ENCODE data around the gene KRT13.
"Not testable (repeated sequence)": the region's sequence is repeated elsewhere in the genome, so short reads cannot be mapped to it uniquely, and the experiment has no call there.

KRT13 gene

DNA sequence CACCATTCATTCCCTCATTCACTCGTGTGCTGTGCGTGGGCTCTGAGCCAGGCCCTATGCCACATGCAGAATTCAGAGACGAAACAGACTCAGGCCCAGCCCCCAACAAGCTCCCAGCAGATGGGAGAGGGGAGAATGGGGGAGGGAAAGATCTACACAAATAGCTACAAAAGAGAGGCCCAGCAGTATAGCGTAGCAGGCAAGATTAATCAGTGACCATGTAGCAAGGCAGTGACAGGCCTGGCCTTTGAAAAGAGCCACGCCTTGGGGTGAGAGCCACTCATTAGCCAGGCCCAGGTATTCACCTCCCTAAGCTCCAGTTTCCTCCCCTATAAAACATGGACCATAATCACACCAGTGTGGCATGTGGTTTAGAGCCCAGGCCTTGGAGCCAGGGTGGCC lies 39.1 kb upstream of the KRT13 start:
- no peaks in the 10 kb centered on the region for H3K79me2 ChIP-seq (ENCODE audit: insufficient read depth, low read length)
- H3K9me2 ChIP-seq (ENCODE audit: low read depth, low read length), result no peaks in the 10 kb centered on the region
- H2AFZ ChIP-seq (ENCODE audit: low read length), result no peak overlapping the region
- TF ChIP-seq EZH2 (IDR thresholded peaks at IDR 0.05; ENCODE audit: borderline replicate concordance, low read length), result no peak
- TF ChIP-seq, protein P1, sequence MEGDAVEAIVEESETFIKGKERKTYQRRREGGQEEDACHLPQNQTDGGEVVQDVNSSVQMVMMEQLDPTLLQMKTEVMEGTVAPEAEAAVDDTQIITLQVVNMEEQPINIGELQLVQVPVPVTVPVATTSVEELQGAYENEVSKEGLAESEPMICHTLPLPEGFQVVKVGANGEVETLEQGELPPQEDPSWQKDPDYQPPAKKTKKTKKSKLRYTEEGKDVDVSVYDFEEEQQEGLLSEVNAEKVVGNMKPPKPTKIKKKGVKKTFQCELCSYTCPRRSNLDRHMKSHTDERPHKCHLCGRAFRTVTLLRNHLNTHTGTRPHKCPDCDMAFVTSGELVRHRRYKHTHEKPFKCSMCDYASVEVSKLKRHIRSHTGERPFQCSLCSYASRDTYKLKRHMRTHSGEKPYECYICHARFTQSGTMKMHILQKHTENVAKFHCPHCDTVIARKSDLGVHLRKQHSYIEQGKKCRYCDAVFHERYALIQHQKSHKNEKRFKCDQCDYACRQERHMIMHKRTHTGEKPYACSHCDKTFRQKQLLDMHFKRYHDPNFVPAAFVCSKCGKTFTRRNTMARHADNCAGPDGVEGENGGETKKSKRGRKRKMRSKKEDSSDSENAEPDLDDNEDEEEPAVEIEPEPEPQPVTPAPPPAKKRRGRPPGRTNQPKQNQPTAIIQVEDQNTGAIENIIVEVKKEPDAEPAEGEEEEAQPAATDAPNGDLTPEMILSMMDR (IDR thresholded peaks at IDR 0.05; ENCODE audit: low read length), result no peak
- no peaks in the 10 kb centered on the region for H3K36me3 ChIP-seq (ENCODE audit: insufficient read depth, low read length)
- H3K9me3 ChIP-seq (ENCODE audit: low read length), result no peaks in the 10 kb centered on the region
- H3K27ac ChIP-seq (ENCODE audit: low read depth, low read length, poor library complexity, severe bottlenecking), result no peak overlapping the region
- H3K4me1 ChIP-seq (ENCODE audit: insufficient read depth, low read length, severe bottlenecking), result no peaks in the 10 kb centered on the region
- H3K27me3 ChIP-seq (ENCODE audit: insufficient read depth, low read length), result 0 out of 2 replicates have a peak, but pooled peaks cover 6% of the 10 kb centered on the region
- H3K4me2 ChIP-seq (ENCODE audit: low read length), result no peak overlapping the region
- no peak overlapping the region for H3K9ac ChIP-seq (ENCODE audit: low read length)
- no peaks in the 10 kb centered on the region for H3F3A ChIP-seq (ENCODE audit: insufficient read depth, low read length)
- H3K4me3 ChIP-seq (ENCODE audit: low read depth, low read length, poor library complexity, severe bottlenecking), result no peak overlapping the region
- no peaks in the 10 kb centered on the region for H4K20me1 ChIP-seq (ENCODE audit: insufficient read depth, low read length)

DNA sequence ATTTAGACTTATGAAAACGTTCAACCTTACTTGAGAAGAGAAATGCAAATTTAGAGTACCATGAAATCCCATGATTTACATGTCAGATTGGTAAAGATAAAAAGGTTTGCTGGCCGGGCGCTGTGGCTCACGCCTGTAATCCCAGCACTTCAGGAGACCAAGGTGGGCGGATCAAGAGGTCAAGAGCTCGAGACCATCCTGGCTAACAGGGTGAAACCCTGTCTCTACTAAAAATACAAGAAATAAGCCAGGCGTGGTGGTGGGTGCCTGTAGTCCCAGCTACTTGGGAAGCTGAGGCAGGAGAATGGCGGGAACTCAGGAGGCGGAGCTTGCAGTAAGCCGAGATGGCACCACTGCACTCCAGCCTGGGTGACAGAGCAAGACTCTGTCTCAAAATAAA lies 37.4 kb upstream of the KRT13 start:
- not testable (repeated sequence) for H3K9me3 ChIP-seq (ENCODE audit: low read length); H3K4me1 ChIP-seq (ENCODE audit: insufficient read depth, low read length, severe bottlenecking); H4K20me1 ChIP-seq (ENCODE audit: insufficient read depth, low read length); H3K4me2 ChIP-seq (ENCODE audit: low read length); H3K9ac ChIP-seq (ENCODE audit: low read length); H2AFZ ChIP-seq (ENCODE audit: low read length); H3F3A ChIP-seq (ENCODE audit: insufficient read depth, low read length); H3K79me2 ChIP-seq (ENCODE audit: insufficient read depth, low read length); H3K27me3 ChIP-seq (ENCODE audit: insufficient read depth, low read length); H3K36me3 ChIP-seq (ENCODE audit: insufficient read depth, low read length); H3K27ac ChIP-seq (ENCODE audit: low read depth, low read length, poor library complexity, severe bottlenecking); H3K4me3 ChIP-seq (ENCODE audit: low read depth, low read length, poor library complexity, severe bottlenecking); H3K9me2 ChIP-seq (ENCODE audit: low read depth, low read length)

DNA sequence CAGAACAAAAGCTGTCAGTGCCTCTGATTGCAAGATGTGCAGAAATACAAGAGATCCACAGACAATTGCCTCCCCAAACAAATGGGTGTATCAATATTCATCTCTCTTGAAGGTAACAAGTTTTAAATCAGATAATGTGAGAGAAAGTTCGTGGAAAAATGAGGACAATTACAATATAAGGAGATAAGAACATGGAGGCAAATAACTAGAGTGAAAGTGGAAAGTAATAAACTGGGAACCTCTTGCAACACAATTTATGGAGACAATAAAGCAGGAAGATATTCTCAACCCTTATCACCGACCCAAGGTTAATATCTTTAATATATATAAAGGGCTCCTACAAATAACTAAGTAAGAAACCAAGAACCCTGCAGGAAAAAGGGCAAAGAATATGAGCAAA lies 36.9 kb upstream of the KRT13 start:
- Histone ChIP-seq H3K27ac (ENCODE audit: low read depth, low read length, poor library complexity, severe bottlenecking) (no peak overlapping the region), H3K9me2 (ENCODE audit: low read depth, low read length) (no peaks in the 10 kb centered on the region), H3F3A (ENCODE audit: insufficient read depth, low read length) (no peaks in the 10 kb centered on the region), H3K9ac (ENCODE audit: low read length) (no peak overlapping the region), H3K4me3 (ENCODE audit: low read depth, low read length, poor library complexity, severe bottlenecking) (no peak overlapping the region), H3K4me1 (ENCODE audit: insufficient read depth, low read length, severe bottlenecking) (no peaks in the 10 kb centered on the region), H3K36me3 (ENCODE audit: insufficient read depth, low read length) (no peaks in the 10 kb centered on the region), H3K4me2 (ENCODE audit: low read length) (no peak overlapping the region), H3K79me2 (ENCODE audit: insufficient read depth, low read length) (no peaks in the 10 kb centered on the region), H3K9me3 (ENCODE audit: low read length) (no peaks in the 10 kb centered on the region), H4K20me1 (ENCODE audit: insufficient read depth, low read length) (no peaks in the 10 kb centered on the region), H2AFZ (ENCODE audit: low read length) (no peak overlapping the region), H3K27me3 (ENCODE audit: insufficient read depth, low read length) (peaks cover under 1% of the 10 kb centered on the region; the same call in 1 of the 2 replicates)
- no peak for TF ChIP-seq EZH2 (IDR thresholded peaks at IDR 0.05; ENCODE audit: borderline replicate concordance, low read length)
- TF ChIP-seq, protein P1 (IDR thresholded peaks at IDR 0.05; ENCODE audit: low read length), result no peak

DNA sequence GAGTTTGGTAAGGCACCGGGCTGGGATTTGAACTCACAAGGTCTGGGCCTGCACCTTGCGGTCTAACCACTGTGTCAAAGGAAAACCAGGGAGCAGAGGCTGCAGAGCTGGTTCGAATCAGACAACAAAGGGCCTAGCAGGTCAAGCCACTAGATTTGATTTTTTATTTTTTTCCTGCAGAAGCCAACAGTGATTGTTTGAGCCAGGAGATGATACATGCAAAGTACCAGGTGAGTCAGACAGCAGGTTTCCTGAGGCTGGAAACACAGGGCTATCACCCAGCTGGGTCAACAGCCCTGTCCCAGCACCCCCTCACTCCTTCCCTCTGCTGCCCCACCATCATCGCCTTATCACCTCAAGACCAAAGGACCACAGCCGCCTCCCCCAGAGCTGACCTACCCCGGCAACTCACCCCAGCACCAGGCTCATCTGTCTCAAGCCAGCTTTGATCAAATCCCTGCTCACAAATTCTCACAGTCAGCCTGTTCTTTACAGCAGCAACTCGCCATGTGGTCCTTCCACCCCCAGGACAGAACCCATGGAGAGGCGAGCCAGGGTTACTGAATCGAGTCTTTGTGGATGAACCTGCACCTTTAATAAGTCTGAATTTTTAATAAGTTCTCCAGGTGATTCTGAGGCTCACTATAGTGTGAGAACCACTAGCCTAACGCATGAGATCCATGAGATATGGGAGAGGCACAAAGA lies 35.7 kb upstream of the KRT13 start:
- H3K9me2 ChIP-seq (ENCODE audit: low read depth, low read length), result no peaks in the 10 kb centered on the region
- no peak overlapping the region for H3K4me2 ChIP-seq (ENCODE audit: low read length)
- H3K9ac ChIP-seq (ENCODE audit: low read length), result no peak overlapping the region
- H4K20me1 ChIP-seq (ENCODE audit: insufficient read depth, low read length), result no peaks in the 10 kb centered on the region
- no peak overlapping the region for H2AFZ ChIP-seq (ENCODE audit: low read length)
- TF ChIP-seq, protein P1 (IDR thresholded peaks at IDR 0.05; ENCODE audit: low read length), result no peak
- TF ChIP-seq EZH2 (IDR thresholded peaks at IDR 0.05; ENCODE audit: borderline replicate concordance, low read length), result no peak
- no peaks in the 10 kb centered on the region for H3F3A ChIP-seq (ENCODE audit: insufficient read depth, low read length)
- peaks cover 6% of the 10 kb centered on the region; the same call in 1 of the 2 replicates for H3K27me3 ChIP-seq (ENCODE audit: insufficient read depth, low read length)
- no peak overlapping the region for H3K4me3 ChIP-seq (ENCODE audit: low read depth, low read length, poor library complexity, severe bottlenecking)
- H3K4me1 ChIP-seq (ENCODE audit: insufficient read depth, low read length, severe bottlenecking), result no peaks in the 10 kb centered on the region
- H3K9me3 ChIP-seq (ENCODE audit: low read length), result no peaks in the 10 kb centered on the region
- no peak overlapping the region for H3K27ac ChIP-seq (ENCODE audit: low read depth, low read length, poor library complexity, severe bottlenecking)
- no peaks in the 10 kb centered on the region for H3K79me2 ChIP-seq (ENCODE audit: insufficient read depth, low read length)
- H3K36me3 ChIP-seq (ENCODE audit: insufficient read depth, low read length), result no peaks in the 10 kb centered on the region

Measured in OCI-LY1 (cell line).